Stimulated activated naive CD8-positive, alpha-beta T cell treated with anti-CD3 and anti-CD28 coated beads, Interleukin-15, amount 100 ng/mL, for 72 hours (primary cell): ENCODE measurements around the gene DRC3.
"Not testable (repeated sequence)": the region's sequence is repeated elsewhere in the genome, so short reads cannot be mapped to it uniquely, and the experiment has no call there.

ENCODE experiments used
- ATAC-seq: fragments of 150-1000 bp; cut with Tn5 transposase; 2 replicates; pipeline ENCODE4 v1.10.0; 2021; ENCODE audit warnings: mild to moderate bottlenecking, moderate library complexity
- DNase-seq, 2 donors: peaks; one replicate each; pipeline ENCODE4 v3.0.0; 2021 to 2022
- H3K27ac Mint-ChIP-seq, 2 donors: one replicate each; pipeline ENCODE4 v1.8.0; 2022; ENCODE audit warnings: mild to moderate bottlenecking in 2 of 2, mixed read lengths in 2 of 2, moderate library complexity in 2 of 2
- H3K27me3 Mint-ChIP-seq: one replicate; pipeline ENCODE4 v1.8.0; 2022; ENCODE audit warnings: mixed read lengths
- H3K4me1 Mint-ChIP-seq: one replicate; pipeline ENCODE4 v1.8.0; 2022; ENCODE audit warnings: mild to moderate bottlenecking, mixed read lengths
- H3K4me3 Mint-ChIP-seq, 2 donors: one replicate each; pipeline ENCODE4 v1.8.0; 2022; ENCODE audit warnings: mild to moderate bottlenecking in 2 of 2, mixed read lengths in 2 of 2, moderate library complexity in 1 of 2
- H3K9me3 Mint-ChIP-seq, 2 donors: one replicate each; pipeline ENCODE4 v1.8.0; 2022; ENCODE audit warnings: mixed read lengths in 2 of 2

The DRC3 gene

DNA sequence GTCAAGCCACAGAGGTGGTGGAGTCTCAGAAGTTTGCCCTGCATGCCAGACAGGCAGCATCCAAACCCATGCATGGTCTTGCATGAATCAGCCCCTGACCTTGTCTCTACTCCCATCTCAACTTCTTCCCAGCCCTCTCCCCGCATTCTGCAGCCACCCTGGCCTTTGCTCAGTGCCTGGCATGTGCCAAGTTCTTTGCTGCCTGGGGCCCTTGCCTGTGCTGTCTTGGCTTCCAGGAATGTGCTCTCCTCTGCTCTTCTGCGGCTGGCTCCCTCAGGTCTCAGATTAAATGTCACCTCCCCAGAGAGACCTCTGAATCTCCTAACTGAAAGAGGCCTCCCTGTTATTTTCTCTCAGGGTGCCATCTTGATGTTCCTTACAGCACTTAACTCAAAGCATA, 17.6 kb downstream of the DRC3 start:
- Mint-ChIP-seq H3K4me3 (no peak overlapping the region), H3K4me1 (no peaks in the 10 kb centered on the region), H3K27me3 (no peaks in the 10 kb centered on the region), H3K9me3 (no peaks in the 10 kb centered on the region), H3K27ac (peak overlapping the region in 1 of 2 donors; percentile 56)
- DNase-seq (no peak), ATAC-seq (no peak)

DNA sequence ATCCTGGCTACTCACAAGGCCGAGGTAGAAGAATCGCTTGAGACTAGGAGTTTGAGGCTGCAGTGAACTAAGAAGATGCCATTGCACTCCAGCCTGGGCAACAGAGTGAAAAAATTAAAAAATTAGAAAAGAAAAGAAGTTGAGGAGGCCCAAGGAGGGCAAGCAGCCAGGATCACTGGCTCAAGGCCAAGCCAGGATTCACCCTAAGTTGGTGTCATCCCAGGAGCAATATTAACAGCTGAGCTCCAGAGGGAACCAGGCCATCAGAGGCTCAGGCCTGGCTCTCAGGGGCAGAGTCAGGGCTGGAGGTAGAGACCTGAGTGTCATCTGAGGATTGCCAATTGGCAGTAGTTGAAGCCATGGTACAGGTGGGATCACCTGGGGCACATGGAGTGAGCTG, 20.7 kb downstream of the DRC3 start:
- no peaks in the 10 kb centered on the region for H3K9me3 Mint-ChIP-seq
- H3K27ac Mint-ChIP-seq = no peak overlapping the region
- no peaks in the 10 kb centered on the region for H3K27me3 Mint-ChIP-seq
- no peak overlapping the region for H3K4me3 Mint-ChIP-seq
- no peaks in the 10 kb centered on the region for H3K4me1 Mint-ChIP-seq
- ATAC-seq (no peak), DNase-seq (no peak)

GRCh38 chr17:17993852-17994251, 21.2 kb downstream of the DRC3 start:
- Mint-ChIP-seq H3K27ac (no peak overlapping the region), H3K9me3 (no peaks in the 10 kb centered on the region), H3K4me1 (no peaks in the 10 kb centered on the region), H3K4me3 (no peak overlapping the region), H3K27me3 (no peaks in the 10 kb centered on the region)
- no peak for ATAC-seq
- no peak for DNase-seq

DNA sequence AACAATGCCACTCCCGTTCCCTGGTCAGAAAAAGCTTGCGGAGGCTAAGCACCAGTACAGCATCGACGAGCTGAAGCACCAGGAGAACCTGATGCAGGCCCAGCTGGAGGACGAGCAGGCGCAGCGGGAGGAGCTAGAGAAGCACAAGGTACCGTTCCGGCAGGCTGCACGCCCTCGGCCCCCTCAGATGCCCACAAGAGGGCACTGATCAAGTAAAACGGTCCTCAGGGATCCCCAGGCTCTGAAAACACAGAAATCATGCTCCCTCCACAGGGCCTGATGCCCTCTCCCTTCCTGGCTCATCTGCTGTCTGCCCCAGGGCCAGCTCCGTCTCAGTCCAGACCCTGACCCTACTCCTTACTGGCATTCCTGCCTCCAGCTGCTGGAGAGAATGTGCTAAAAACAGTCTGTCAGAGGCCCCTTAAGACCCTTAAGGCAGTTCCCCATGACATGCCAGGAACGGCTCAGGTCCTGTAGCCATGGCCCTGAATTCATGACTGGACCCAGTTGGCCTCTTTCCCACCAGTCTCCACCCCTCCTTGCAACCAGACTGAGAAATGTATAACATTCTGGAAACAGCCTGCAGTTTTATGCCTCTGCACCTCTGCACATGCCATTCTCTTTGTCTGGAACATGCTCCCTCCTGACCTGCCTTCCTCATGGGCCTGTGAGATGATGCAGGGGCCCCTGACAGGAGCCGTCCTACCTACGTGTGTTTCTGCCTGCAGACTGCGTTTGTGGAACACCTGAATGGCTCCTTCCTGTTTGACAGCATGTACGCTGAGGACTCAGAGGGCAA, 21.8 kb downstream of the DRC3 start:
- Mint-ChIP-seq H3K4me1 (no peaks in the 10 kb centered on the region), H3K9me3 (no peaks in the 10 kb centered on the region), H3K27me3 (no peaks in the 10 kb centered on the region), H3K27ac (peak overlapping the region in 1 of 2 donors; percentile 86), H3K4me3 (no peak overlapping the region)
- ATAC-seq (peak; percentile 61), DNase-seq (peak; percentile 16 to 29)

DNA sequence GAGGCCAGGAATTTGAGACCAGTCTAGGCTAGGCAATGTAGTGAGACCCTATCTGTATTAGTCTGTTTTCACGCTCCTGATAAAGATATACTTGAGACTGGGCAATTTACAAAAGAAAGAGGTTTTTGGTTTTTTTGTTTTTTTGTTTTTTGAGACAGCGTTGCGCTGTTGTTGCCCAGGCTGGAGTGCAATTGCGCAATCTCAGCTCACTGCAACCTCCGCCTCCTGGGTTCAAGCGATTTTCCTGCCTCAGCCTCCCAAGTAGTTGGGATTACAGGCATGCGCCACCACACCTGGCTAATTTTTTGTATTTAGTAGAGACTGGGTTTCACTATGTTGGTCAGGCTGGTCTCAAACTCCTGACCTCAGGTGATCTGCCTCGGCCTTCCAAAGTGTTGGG, 23.2 kb downstream of the DRC3 start:
- not testable (repeated sequence) for H3K27me3 Mint-ChIP-seq, H3K4me3 Mint-ChIP-seq, DNase-seq, H3K27ac Mint-ChIP-seq, H3K4me1 Mint-ChIP-seq, ATAC-seq, H3K9me3 Mint-ChIP-seq

DNA sequence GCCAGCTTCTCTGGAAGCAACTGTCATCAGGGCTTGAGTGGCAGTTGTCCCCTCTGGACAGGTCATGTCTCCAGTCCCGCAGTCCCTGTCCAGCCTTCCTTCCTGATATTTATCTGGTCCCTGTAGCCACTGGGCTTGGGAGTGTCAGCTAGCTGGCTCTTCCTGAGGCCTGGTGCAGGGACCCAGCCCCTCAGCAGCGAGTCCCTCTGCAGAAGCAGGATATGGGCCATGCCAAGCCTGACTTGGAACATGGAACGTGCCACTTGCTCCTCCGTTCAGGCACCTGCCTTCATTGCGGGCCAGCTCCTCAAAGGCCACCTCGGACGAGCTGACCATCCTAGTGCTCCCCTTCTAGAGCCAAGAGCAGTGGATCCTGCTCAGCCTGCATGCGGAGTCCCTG, 26.3 kb downstream of the DRC3 start:
- no peaks in the 10 kb centered on the region for H3K4me1 Mint-ChIP-seq
- H3K27me3 Mint-ChIP-seq = no peaks in the 10 kb centered on the region
- H3K4me3 Mint-ChIP-seq = no peak overlapping the region
- no peak for ATAC-seq
- no peak overlapping the region for H3K27ac Mint-ChIP-seq
- H3K9me3 Mint-ChIP-seq = no peaks in the 10 kb centered on the region
- no peak for DNase-seq

DNA sequence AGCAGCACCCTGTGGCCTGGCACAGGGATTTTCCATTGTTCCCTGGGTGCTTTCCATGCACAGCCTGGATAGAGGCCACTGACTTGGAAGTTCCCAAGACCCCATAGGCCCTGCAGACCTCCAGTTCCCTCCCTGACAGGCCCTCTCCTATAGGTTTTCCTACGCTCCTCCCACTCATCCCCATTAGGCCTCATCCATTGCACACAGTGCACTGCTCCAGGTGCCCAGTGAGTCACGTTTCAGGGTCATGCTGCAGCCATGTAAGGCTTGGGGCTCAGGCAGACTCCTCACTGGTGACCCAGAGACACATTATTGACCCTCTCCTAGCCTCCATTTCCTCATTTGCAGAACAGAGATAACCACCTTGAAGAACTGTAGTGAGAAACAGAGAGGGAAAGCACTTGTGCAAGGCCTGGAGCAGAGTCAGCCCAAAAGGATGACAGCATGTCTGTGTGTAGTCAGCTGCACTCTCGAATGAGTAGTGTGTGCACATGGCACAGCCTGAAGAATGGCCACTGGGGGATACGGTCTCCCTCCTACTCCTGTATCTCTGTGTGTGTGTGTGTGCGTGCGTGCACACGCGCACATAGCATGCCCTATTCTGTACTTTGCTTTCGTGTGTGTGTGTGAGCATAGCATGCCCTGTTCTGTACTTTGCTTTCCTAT, 26.8 kb downstream of the DRC3 start:
- ATAC-seq (no peak), DNase-seq (no peak)
- Mint-ChIP-seq H3K9me3 (no peaks in the 10 kb centered on the region), H3K4me1 (no peaks in the 10 kb centered on the region), H3K4me3 (no peak overlapping the region), H3K27ac (no peak overlapping the region), H3K27me3 (no peaks in the 10 kb centered on the region)

- no peak for DNase-seq
- Mint-ChIP-seq H3K4me3 (no peak overlapping the region), H3K27ac (no peak overlapping the region), H3K27me3 (no peaks in the 10 kb centered on the region), H3K9me3 (no peaks in the 10 kb centered on the region), H3K4me1 (no peaks in the 10 kb centered on the region)
- no peak for ATAC-seq
Measured at GRCh38 chr17:18000030-18000408, 27.4 kb downstream of the DRC3 start.

GRCh38 chr17:18002171-18002570, 29.5 kb downstream of the DRC3 start:
- ATAC-seq (no peak), DNase-seq (no peak)
- Mint-ChIP-seq H3K9me3 (no peaks in the 10 kb centered on the region), H3K27me3 (no peaks in the 10 kb centered on the region), H3K4me1 (peaks cover 8% of the 10 kb centered on the region), H3K27ac (peak overlapping the region in 1 of 2 donors; percentile 9), H3K4me3 (no peak overlapping the region)

DNA sequence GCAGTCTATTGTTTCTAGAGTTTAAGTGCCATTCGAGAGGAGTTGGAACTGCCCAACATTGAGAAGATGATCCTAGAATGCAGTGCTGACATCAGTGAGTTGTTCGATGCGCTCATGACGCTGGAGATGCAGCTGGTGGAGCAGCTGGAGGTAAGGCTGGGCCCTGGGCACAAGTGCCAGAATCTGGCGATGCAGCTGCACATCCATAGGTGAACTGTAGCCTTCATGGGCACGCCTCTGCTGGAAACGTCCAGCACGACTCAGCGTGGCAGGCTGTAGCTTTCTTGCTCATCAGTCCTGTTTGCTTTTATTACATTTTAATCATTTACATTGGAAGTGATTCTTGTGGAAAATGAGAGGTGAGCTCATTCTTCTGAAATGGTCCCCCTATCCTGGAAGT, 31.7 kb downstream of the DRC3 start:
- H3K27me3 Mint-ChIP-seq = no peaks in the 10 kb centered on the region
- no peak overlapping the region for H3K27ac Mint-ChIP-seq
- DNase-seq (no peak), ATAC-seq (no peak)
- peaks cover 8% of the 10 kb centered on the region for H3K4me1 Mint-ChIP-seq
- no peaks in the 10 kb centered on the region for H3K9me3 Mint-ChIP-seq
- H3K4me3 Mint-ChIP-seq = no peak overlapping the region

- DNase-seq (no peak), ATAC-seq (no peak)
- H3K4me3 Mint-ChIP-seq = no peak overlapping the region
- no peak overlapping the region for H3K27ac Mint-ChIP-seq
- no peaks in the 10 kb centered on the region for H3K9me3 Mint-ChIP-seq
- no peaks in the 10 kb centered on the region for H3K27me3 Mint-ChIP-seq
- peaks cover 8% of the 10 kb centered on the region for H3K4me1 Mint-ChIP-seq
Measured at GRCh38 chr17:18004884-18005305, 32.2 kb downstream of the DRC3 start.

DNA sequence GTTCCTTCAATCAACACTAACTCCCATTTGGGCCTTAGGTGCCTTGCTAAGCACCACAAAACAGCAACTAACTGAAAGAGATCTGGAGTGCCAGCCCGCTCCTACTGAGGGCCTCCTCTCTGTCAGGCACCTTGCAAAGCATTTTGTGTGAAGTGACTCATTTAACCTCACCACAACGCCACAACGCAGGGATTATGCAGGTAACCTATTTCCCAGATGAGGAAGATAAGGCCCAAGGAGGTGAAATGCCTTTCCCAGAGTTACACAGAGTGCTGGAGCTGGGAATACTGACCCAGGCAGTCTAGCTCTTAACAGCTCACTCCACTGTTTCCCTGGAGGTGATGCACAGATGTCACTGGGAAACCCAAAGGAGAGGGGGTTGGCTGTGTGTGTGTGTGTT, 32.8 kb downstream of the DRC3 start:
- no peaks in the 10 kb centered on the region for H3K27me3 Mint-ChIP-seq
- ATAC-seq (no peak), DNase-seq (no peak)
- H3K9me3 Mint-ChIP-seq = no peaks in the 10 kb centered on the region
- H3K27ac Mint-ChIP-seq = peak overlapping the region in 1 of 2 donors; percentile 92
- no peak overlapping the region for H3K4me3 Mint-ChIP-seq
- peaks cover 8% of the 10 kb centered on the region for H3K4me1 Mint-ChIP-seq

GRCh38 chr17:18006495-18007239, 34.0 kb downstream of the DRC3 start:
- Mint-ChIP-seq H3K4me3 (no peak overlapping the region), H3K4me1 (peaks cover 8% of the 10 kb centered on the region)
- no peak for ATAC-seq

GRCh38 chr17:18008496-18009268, 36.0 kb downstream of the DRC3 start:
- H3K4me3 Mint-ChIP-seq = no peak overlapping the region
- peaks cover 8% of the 10 kb centered on the region for H3K4me1 Mint-ChIP-seq
- H3K9me3 Mint-ChIP-seq = no peaks in the 10 kb centered on the region
- DNase-seq (no peak), ATAC-seq (no peak)
- H3K27me3 Mint-ChIP-seq = no peaks in the 10 kb centered on the region
- no peak overlapping the region for H3K27ac Mint-ChIP-seq

More at GRCh38 chr17:18006495-18007239, 34.0 kb downstream of the DRC3 start:
- Mint-ChIP-seq H3K27me3 (no peaks in the 10 kb centered on the region), H3K9me3 (no peaks in the 10 kb centered on the region), H3K27ac (peak overlapping the region in 1 of 2 donors; percentile 86)
- no peak for DNase-seq

DNA sequence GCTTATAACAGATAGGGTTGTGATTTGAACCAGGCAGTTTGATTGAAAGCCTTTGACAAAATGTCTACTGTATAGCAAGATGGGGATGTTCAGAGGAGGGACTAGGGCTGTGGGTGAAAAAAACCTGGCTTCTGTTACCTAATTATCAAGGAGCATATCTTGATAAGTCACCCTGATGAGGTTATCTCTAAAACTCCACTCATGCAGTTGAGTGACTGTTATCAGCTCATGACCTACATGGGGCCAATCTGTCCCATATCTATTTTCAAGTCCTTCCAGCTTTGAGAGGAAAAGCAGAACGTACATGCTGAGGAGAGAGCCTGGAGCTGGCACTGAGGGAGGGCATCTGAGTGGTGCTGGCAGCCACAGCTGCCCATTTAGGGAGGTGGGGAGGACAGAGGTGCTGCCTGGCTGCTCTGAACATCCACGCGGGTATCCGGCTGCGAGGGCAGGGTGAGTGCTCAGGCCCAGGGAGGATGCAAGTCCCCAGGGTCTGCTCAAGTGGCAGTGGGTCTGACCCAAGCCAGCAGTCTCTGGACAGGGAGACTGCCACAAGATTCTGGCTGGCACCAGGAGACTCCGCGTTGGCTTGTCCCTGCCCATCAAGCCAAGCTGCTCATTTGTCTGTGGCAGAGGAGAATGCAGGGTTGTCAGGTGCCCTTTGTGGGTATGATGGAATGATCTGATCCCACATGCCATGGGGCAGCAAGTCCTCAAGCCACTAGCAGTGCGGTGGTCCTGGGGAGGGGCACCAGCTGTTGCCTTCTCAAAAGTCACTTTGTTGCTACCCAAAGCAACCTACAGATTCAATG, 37.2 kb downstream of the DRC3 start:
- DNase-seq (no peak), ATAC-seq (no peak)
- no peaks in the 10 kb centered on the region for H3K27me3 Mint-ChIP-seq
- peaks cover 18% of the 10 kb centered on the region for H3K4me1 Mint-ChIP-seq
- H3K9me3 Mint-ChIP-seq = no peaks in the 10 kb centered on the region
- no peak overlapping the region for H3K4me3 Mint-ChIP-seq
- no peak overlapping the region for H3K27ac Mint-ChIP-seq
